Colonic mucosa (tissue), 4 donors: ENCODE results near the gene OR51V1. TPM values are rescaled to one million over a fixed set of nuclear protein-coding genes. Genes with fewer than 3 reads are reported as not detected.

Experiments
- DNase-seq: peaks from one replicate; pipeline ENCODE4 v3.0.0-alpha.2; 2020
- H3K27ac ChIP-seq: fragments of 200-600 bp; one replicate; pipeline ENCODE4 v1.8.0; 2021
- H3K27me3 ChIP-seq: fragments of 200-600 bp; one replicate; pipeline ENCODE4 v1.8.0; 2021
- H3K36me3 ChIP-seq: fragments of 200-600 bp; one replicate; pipeline ENCODE4 v1.8.0; 2021
- H3K4me1 ChIP-seq: fragments of 200-600 bp; one replicate; pipeline ENCODE4 v1.8.0; 2021; ENCODE audit warnings: mild to moderate bottlenecking
- H3K4me3 ChIP-seq: fragments of 200-600 bp; one replicate; pipeline ENCODE4 v1.8.0; 2021
- H3K9ac ChIP-seq, 2 donors: one replicate each; pipeline ENCODE4 v1.7.0; 2013; ENCODE audit warnings: control low read depth in 2 of 2, low read depth in 2 of 2, low read length in 2 of 2
- H3K9me3 ChIP-seq: fragments of 200-600 bp; one replicate; pipeline ENCODE4 v1.8.0; 2021
- CTCF ChIP-seq: fragments of 200-600 bp; IDR thresholded peaks from one replicate; pipeline ENCODE4 v1.8.0; 2022; ENCODE audit warnings: antibody characterized with exemption, mild to moderate bottlenecking
- intact Hi-C: fragments of 100-400 bp; cut with DNase I; formaldehyde crosslinking; loops from one replicate; pipeline ENCODE4 v1.14.1; 2022
- total RNA-seq, 2 donors: library from RNA; stranded (reverse); fragmentation: NEBNext Ultra II Directional in 1 of 2; extraction: Animal tissue kit (Norgen Biotek cat#: 25700) in 1 of 2; gene quantifications; one replicate each; pipeline ENCODE4 v1.2.1, GENCODE V29; 2021
- donor health status: healthy.
- donor health status: DM: no; HTN: no; CAD: no.
- donor health status: DM: no; HTN: no; CAD: no.

OR51V1 gene
- total RNA-seq, 2 donors from 2014 or later = not detected

GRCh38 chr11:5225480-5225871 lies 25.0 kb upstream of the OR51V1 start:
- DNase-seq = no peak
- no peak overlapping the region for H3K27ac ChIP-seq
- no peaks in the 10 kb centered on the region for H3K4me1 ChIP-seq
- H3K27me3 ChIP-seq = no peaks in the 10 kb centered on the region
- H3K9ac ChIP-seq = no peak overlapping the region
- no peak for TF ChIP-seq CTCF
- intact Hi-C loops = no loop called here
- H3K4me3 ChIP-seq = no peak overlapping the region
- no peaks in the 10 kb centered on the region for H3K9me3 ChIP-seq
- H3K36me3 ChIP-seq = no peaks in the 10 kb centered on the region

- intact Hi-C loops = no loop called here
- H3K36me3 ChIP-seq = no peaks in the 10 kb centered on the region
- no peak for DNase-seq
- TF ChIP-seq CTCF = no peak
- no peak overlapping the region for H3K27ac ChIP-seq
- H3K9me3 ChIP-seq = no peaks in the 10 kb centered on the region
- H3K4me3 ChIP-seq = no peak overlapping the region
- no peaks in the 10 kb centered on the region for H3K4me1 ChIP-seq
- H3K27me3 ChIP-seq = no peaks in the 10 kb centered on the region
- H3K9ac ChIP-seq = no peak overlapping the region
Observed at GRCh38 chr11:5224538-5225479, 24.3 kb upstream of the OR51V1 start.

DNA sequence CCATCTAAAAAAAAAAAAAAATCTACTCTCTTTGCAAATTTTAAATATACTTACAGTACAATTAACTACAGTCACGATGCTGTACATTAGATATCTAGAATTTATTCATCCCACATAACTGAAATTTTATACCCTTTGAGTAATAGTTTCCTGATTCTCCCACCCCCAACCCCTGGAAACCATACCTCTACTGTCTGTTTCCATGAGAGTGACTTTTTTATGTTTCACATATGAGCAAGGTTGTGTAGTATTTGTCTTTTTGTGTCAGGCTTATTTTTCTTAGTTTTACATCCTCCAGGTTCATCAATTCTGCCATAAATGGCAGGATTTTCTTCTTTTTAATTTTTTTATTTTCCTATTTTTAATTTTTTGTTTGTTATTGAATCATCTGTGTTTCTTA lies 23.2 kb upstream of the OR51V1 start:
- no peak overlapping the region for H3K9ac ChIP-seq
- no peak for DNase-seq
- no peaks in the 10 kb centered on the region for H3K27me3 ChIP-seq
- H3K27ac ChIP-seq = no peak overlapping the region
- no peaks in the 10 kb centered on the region for H3K9me3 ChIP-seq
- no peaks in the 10 kb centered on the region for H3K4me1 ChIP-seq
- H3K4me3 ChIP-seq = no peak overlapping the region
- H3K36me3 ChIP-seq = no peaks in the 10 kb centered on the region
- intact Hi-C loops = no loop called here
- TF ChIP-seq CTCF = no peak

DNA sequence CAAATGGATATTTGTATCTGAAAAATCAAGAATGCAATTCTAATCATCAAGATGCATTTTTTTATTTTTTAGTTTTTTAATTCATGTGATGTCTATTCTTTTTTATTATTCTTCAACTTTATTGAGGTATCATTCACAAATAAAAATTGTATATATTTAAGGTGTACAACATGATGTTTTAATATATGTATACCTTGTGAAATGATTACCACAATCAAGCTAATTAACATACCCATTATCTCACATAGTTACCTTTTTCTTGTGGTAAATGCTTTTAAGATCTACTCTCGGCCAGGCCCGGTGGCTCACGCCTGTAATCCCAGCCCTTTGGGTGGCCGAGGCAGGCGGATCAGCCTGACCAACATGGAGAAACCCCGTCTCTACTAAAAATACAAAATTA lies 22.7 kb upstream of the OR51V1 start:
- Histone ChIP-seq H3K27ac (no peak overlapping the region), H3K9me3 (no peaks in the 10 kb centered on the region), H3K4me1 (no peaks in the 10 kb centered on the region), H3K27me3 (no peaks in the 10 kb centered on the region), H3K9ac (no peak overlapping the region), H3K4me3 (no peak overlapping the region), H3K36me3 (no peaks in the 10 kb centered on the region)
- no peak for DNase-seq
- TF ChIP-seq CTCF = no peak
- intact Hi-C loops = no loop called here

- intact Hi-C loops = no loop called here
- Histone ChIP-seq H3K36me3 (no peaks in the 10 kb centered on the region), H3K4me3 (no peak overlapping the region), H3K27ac (no peak overlapping the region), H3K9me3 (no peaks in the 10 kb centered on the region), H3K4me1 (no peaks in the 10 kb centered on the region), H3K9ac (no peak overlapping the region), H3K27me3 (no peaks in the 10 kb centered on the region)
- no peak for DNase-seq
- TF ChIP-seq CTCF = no peak
Observed at GRCh38 chr11:5210376-5210885, 9.9 kb upstream of the OR51V1 start.
